Activated CD8-positive, alpha-beta T cell treated with anti-CD3 and anti-CD28 coated beads for 36 hours (primary cell): ENCODE results near the gene N4BP3. TPM values are rescaled to one million over a fixed set of nuclear protein-coding genes. Genes with fewer than 3 reads are reported as not detected.

Experiments
- ATAC-seq: fragments of 200-7000 bp; cut with Tn5 transposase; one replicate; pipeline ENCODE4 v1.10.0; 2021; ENCODE audit warnings: mild to moderate bottlenecking, moderate library complexity
- CTCF ChIA-PET: fragments of 350-600 bp; sonication (Branson Sonifier 250); formaldehyde crosslinking; loops from one replicate; lab custom pipeline; 2021; ENCODE audit warnings: antibody characterized with exemption; lab: Charles Lee
- POLR2A ChIA-PET: fragments of 350-600 bp; sonication (Branson Sonifier 250); formaldehyde crosslinking; loops from one replicate; lab custom pipeline; 2021; ENCODE audit warnings: antibody characterized with exemption; lab: Charles Lee
- DNase-seq: peaks from one replicate; pipeline ENCODE4 v3.0.0-alpha.2; 2020
- H3K27ac Mint-ChIP-seq: one replicate; pipeline ENCODE4 v1.8.0; 2021; ENCODE audit warnings: mild to moderate bottlenecking, mixed read lengths
- H3K27me3 Mint-ChIP-seq: one replicate; pipeline ENCODE4 v1.8.0; 2021; ENCODE audit warnings: mixed read lengths
- H3K36me3 Mint-ChIP-seq: one replicate; pipeline ENCODE4 v1.8.0; 2021; ENCODE audit warnings: low read depth, mixed read lengths
- H3K4me1 Mint-ChIP-seq: one replicate; pipeline ENCODE4 v1.8.0; 2021; ENCODE audit warnings: low read depth, mixed read lengths
- H3K4me3 Mint-ChIP-seq: one replicate; pipeline ENCODE4 v1.8.0; 2021; ENCODE audit warnings: mild to moderate bottlenecking, moderate library complexity, mixed read lengths
- H3K9me3 Mint-ChIP-seq: one replicate; pipeline ENCODE4 v1.8.0; 2021; ENCODE audit warnings: mixed read lengths
- CTCF ChIP-seq: fragments of 200-600 bp; IDR thresholded peaks from one replicate; pipeline ENCODE4 v1.8.0; 2022; ENCODE audit warnings: antibody characterized with exemption, mild to moderate bottlenecking
- intact Hi-C: fragments of 100-400 bp; cut with micrococcal nuclease; formaldehyde crosslinking; loops from one replicate; pipeline ENCODE4 v1.10.0; 2022
- total RNA-seq, 2 experiments: library from RNA; stranded (reverse); gene quantifications; one replicate each; pipeline ENCODE4 v1.2.3, GENCODE V29; 2021

Gene N4BP3
- total RNA-seq, 2 experiments from 2014 or later = 33.2 to 33.4 TPM

- Mint-ChIP-seq H3K36me3 (no peaks in the 10 kb centered on the region), H3K27me3 (peaks cover 3% of the 10 kb centered on the region), H3K27ac (no peak overlapping the region), H3K4me3 (no peak overlapping the region), H3K4me1 (peaks cover 5% of the 10 kb centered on the region), H3K9me3 (no peaks in the 10 kb centered on the region)
- intact Hi-C loops = no loop called here
- no peak for TF ChIP-seq CTCF
- DNase-seq (no peak), ATAC-seq (no peak)
- CTCF ChIA-PET = interaction anchor here (1.6 kb wide), 1 partner anchor 41 kb away, joined by 6 read pairs; no protein-coding TSS in a partner anchor
- POLR2A ChIA-PET = no interaction called here
Measured at GRCh38 chr5:178080056-178080455, 33.3 kb upstream of the N4BP3 start.

GRCh38 chr5:178080618-178081410 lies 32.5 kb upstream of the N4BP3 start:
- TF ChIP-seq CTCF = no peak
- ATAC-seq (no peak), DNase-seq (no peak)
- ChIA-PET CTCF (interaction anchor here (0.8 to 1.6 kb wide), 3 partner anchors 40 to 83 kb away, joined by 3 to 6 read pairs (median 4); no protein-coding TSS in a partner anchor), POLR2A (no interaction called here)
- Mint-ChIP-seq H3K4me3 (no peak overlapping the region), H3K27ac (no peak overlapping the region), H3K9me3 (no peaks in the 10 kb centered on the region), H3K27me3 (peaks cover 2% of the 10 kb centered on the region), H3K4me1 (peaks cover 5% of the 10 kb centered on the region), H3K36me3 (no peaks in the 10 kb centered on the region)
- intact Hi-C loops = no loop called here

GRCh38 chr5:178081571-178082243 lies 31.6 kb upstream of the N4BP3 start:
- no peak for TF ChIP-seq CTCF
- peaks cover 3% of the 10 kb centered on the region for H3K27me3 Mint-ChIP-seq
- H3K36me3 Mint-ChIP-seq = no peaks in the 10 kb centered on the region
- intact Hi-C loops = no loop called here
- no peak overlapping the region for H3K4me3 Mint-ChIP-seq
- POLR2A ChIA-PET = no interaction called here
- DNase-seq (no peak), ATAC-seq (no peak)
- no peaks in the 10 kb centered on the region for H3K4me1 Mint-ChIP-seq
- no peak overlapping the region for H3K27ac Mint-ChIP-seq
- CTCF ChIA-PET = interaction anchor here (1.3 kb wide), 1 partner anchor 82 kb away, joined by 4 read pairs; no protein-coding TSS in a partner anchor
- no peaks in the 10 kb centered on the region for H3K9me3 Mint-ChIP-seq

- TF ChIP-seq CTCF = no peak
- intact Hi-C loops = no loop called here
- DNase-seq (no peak), ATAC-seq (no peak)
- Mint-ChIP-seq H3K9me3 (no peaks in the 10 kb centered on the region), H3K4me3 (no peak overlapping the region), H3K4me1 (no peaks in the 10 kb centered on the region), H3K27ac (no peak overlapping the region), H3K27me3 (peaks cover 3% of the 10 kb centered on the region), H3K36me3 (no peaks in the 10 kb centered on the region)
- POLR2A ChIA-PET = interaction anchor here (0.6 to 0.8 kb wide), 2 partner anchors 30 to 31 kb away, joined by 3 read pairs; partner anchors contain the start of gene N4BP3
- CTCF ChIA-PET = interaction anchor here (1.8 kb wide), 1 partner anchor 8 kb away, joined by 10 read pairs; no protein-coding TSS in a partner anchor
Measured at GRCh38 chr5:178083922-178084321, 29.4 kb upstream of the N4BP3 start.
